HFFc6 (cell line): ENCODE data around the gene VSIG1. TPM values are rescaled to one million over a fixed set of nuclear protein-coding genes. Genes with fewer than 3 reads are reported as not detected.

ENCODE experiments used
- DNase-seq: peaks from one replicate; pipeline ENCODE4 v3.0.0-alpha.2; 2018
- H3K27ac Mint-ChIP-seq: 2 replicates; pipeline ENCODE4 v1.8.0; 2020; ENCODE audit warnings: mild to moderate bottlenecking, mixed read lengths
- H3K27me3 Mint-ChIP-seq: 2 replicates; pipeline ENCODE4 v1.8.0; 2021; ENCODE audit warnings: mild to moderate bottlenecking, moderate library complexity, mixed read lengths; ENCODE audit not compliant: insufficient read depth
- H3K36me3 Mint-ChIP-seq: 2 replicates; pipeline ENCODE4 v1.8.0; 2021; ENCODE audit warnings: low read depth, mixed read lengths
- H3K4me1 Mint-ChIP-seq: 2 replicates; pipeline ENCODE4 v1.8.0; 2020; ENCODE audit warnings: low read depth, mixed read lengths
- H3K4me3 Mint-ChIP-seq: 2 replicates; pipeline ENCODE4 v1.8.0; 2020; ENCODE audit warnings: mild to moderate bottlenecking, moderate library complexity, mixed read lengths
- H3K9me3 Mint-ChIP-seq: 2 replicates; pipeline ENCODE4 v1.8.0; 2020; ENCODE audit warnings: mild to moderate bottlenecking, mixed read lengths
- total RNA-seq, 6 experiments: library from RNA; stranded (reverse); fragmentation: NEBNext Ultra II Directional; extraction: Animal tissue kit (Norgen Biotek cat#: 25700); gene quantifications; 2 replicates in 1 of 6; 3 replicates in 5 of 6; pipeline ENCODE4 v1.2.3, GENCODE V29; 2021
- TF ChIP-seq, protein P1 (sequence below): fragments of 200-600 bp; sonication (generic); IDR thresholded peaks from 2 replicates; pipeline ENCODE4 v1.5.0; 2021; ENCODE audit warnings: antibody characterized with exemption, mild to moderate bottlenecking

The VSIG1 gene
- total RNA-seq, 6 experiments from 2014 or later = not detected

- Mint-ChIP-seq H3K4me1 (no peaks in the 10 kb centered on the region), H3K36me3 (no peaks in the 10 kb centered on the region), H3K4me3 (no peak overlapping the region)
Measured at GRCh38 chrX:108081110-108081509, 36.2 kb downstream of the VSIG1 start.

DNA sequence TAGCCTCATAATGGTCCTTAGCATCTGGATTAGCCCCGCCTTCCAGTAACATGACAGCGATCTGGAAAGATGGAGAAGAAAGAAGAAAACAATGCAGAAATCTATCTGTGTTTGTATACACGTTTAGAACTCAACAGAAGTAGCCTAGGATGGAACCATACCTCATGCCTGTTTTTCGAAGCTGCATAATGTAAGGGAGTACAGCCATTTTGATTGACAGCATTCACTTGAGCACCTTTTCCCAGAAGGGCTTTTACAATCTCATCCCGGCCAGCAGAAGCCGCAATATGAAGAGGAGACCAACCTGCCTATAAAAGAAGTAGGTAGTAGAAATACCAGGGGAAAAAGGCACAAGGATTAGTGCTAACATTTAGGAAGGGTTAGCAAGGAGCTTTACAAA lies 42.9 kb downstream of the VSIG1 start:
- H3K4me3 Mint-ChIP-seq = no peak overlapping the region; the same call in 1 of the 2 replicates
- no peak overlapping the region for H3K27ac Mint-ChIP-seq
- no peaks in the 10 kb centered on the region; the same call in 1 of the 2 replicates for H3K36me3 Mint-ChIP-seq
- no peaks in the 10 kb centered on the region for H3K27me3 Mint-ChIP-seq
- H3K9me3 Mint-ChIP-seq = no peaks in the 10 kb centered on the region
- no peak for DNase-seq
- TF ChIP-seq, protein P1, sequence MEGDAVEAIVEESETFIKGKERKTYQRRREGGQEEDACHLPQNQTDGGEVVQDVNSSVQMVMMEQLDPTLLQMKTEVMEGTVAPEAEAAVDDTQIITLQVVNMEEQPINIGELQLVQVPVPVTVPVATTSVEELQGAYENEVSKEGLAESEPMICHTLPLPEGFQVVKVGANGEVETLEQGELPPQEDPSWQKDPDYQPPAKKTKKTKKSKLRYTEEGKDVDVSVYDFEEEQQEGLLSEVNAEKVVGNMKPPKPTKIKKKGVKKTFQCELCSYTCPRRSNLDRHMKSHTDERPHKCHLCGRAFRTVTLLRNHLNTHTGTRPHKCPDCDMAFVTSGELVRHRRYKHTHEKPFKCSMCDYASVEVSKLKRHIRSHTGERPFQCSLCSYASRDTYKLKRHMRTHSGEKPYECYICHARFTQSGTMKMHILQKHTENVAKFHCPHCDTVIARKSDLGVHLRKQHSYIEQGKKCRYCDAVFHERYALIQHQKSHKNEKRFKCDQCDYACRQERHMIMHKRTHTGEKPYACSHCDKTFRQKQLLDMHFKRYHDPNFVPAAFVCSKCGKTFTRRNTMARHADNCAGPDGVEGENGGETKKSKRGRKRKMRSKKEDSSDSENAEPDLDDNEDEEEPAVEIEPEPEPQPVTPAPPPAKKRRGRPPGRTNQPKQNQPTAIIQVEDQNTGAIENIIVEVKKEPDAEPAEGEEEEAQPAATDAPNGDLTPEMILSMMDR = no peak
- H3K4me1 Mint-ChIP-seq = peaks cover 10% of the 10 kb centered on the region; the same call in 1 of the 2 replicates

More at GRCh38 chrX:108081110-108081509, 36.2 kb downstream of the VSIG1 start:
- TF ChIP-seq, protein P1 = no peak
- Mint-ChIP-seq H3K27ac (no peak overlapping the region), H3K27me3 (no peaks in the 10 kb centered on the region), H3K9me3 (no peaks in the 10 kb centered on the region)
- no peak for DNase-seq

DNA sequence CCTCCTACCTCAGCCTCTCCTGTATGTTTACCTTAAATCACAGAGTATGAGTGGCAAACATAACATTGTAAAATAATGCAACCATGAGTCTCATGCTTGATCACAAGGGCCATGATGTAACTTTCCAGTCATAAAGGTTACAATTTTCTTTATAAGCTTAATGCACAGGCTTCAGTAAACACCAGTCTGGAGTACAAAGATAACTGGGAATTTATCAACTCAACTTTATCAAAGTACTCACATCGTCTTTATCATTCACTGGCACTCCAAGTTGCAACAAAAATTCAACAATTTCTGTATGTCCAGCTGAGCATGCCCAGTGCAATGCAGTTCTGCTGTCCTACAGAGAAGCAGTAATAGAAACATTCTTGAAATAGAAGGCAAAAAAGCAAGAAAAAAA lies 43.6 kb downstream of the VSIG1 start:
- Mint-ChIP-seq H3K36me3 (no peaks in the 10 kb centered on the region; the same call in 1 of the 2 replicates), H3K9me3 (no peaks in the 10 kb centered on the region), H3K4me1 (peaks cover 10% of the 10 kb centered on the region; the same call in 1 of the 2 replicates), H3K27ac (no peak overlapping the region; the same call in 1 of the 2 replicates), H3K27me3 (no peaks in the 10 kb centered on the region), H3K4me3 (no peak overlapping the region)
- TF ChIP-seq, protein P1 = no peak
- no peak for DNase-seq

DNA sequence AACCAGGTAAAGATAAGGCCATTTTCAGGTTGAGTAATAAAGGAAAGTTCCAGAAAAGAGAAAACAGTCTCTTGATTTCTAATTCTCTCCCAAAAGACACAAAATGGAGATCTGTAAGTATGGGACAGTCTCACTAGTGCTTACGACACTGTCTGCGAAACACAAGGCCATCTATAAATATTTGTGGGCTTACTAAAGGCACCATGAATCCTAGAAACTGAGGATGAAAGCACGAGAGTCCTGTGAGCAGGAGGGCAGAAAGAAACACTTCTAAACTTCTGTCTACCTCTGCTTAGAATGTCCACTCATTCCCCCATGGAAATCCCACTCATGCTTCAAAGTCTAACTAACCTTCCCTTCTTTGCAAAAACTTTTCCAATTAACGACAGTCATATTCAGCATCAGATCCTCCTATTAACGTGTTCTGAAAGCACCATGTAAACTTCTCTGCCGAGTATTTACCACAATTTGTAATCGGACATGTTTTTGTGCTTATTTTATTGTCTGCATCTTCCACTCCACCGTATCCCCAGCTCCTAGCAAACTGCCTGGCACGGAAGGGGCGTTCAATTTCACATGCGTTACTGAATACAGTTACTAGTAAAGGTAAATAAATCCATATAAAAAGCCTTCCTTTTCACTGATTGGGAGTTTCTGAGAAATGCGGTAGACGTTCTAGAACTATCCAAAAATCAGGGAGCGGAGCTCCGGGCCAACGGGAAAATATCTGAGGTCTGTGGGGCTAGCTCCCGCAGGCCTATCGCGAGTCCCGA lies 45.8 kb downstream of the VSIG1 start:
- no peaks in the 10 kb centered on the region for H3K27me3 Mint-ChIP-seq
- no peaks in the 10 kb centered on the region; the same call in 1 of the 2 replicates for H3K36me3 Mint-ChIP-seq
- H3K27ac Mint-ChIP-seq = no peak overlapping the region
- H3K4me1 Mint-ChIP-seq = peaks cover 19% of the 10 kb centered on the region
- TF ChIP-seq, protein P1 = no peak
- DNase-seq = peak; percentile 61
- H3K9me3 Mint-ChIP-seq = no peaks in the 10 kb centered on the region
- no peak overlapping the region for H3K4me3 Mint-ChIP-seq

DNA sequence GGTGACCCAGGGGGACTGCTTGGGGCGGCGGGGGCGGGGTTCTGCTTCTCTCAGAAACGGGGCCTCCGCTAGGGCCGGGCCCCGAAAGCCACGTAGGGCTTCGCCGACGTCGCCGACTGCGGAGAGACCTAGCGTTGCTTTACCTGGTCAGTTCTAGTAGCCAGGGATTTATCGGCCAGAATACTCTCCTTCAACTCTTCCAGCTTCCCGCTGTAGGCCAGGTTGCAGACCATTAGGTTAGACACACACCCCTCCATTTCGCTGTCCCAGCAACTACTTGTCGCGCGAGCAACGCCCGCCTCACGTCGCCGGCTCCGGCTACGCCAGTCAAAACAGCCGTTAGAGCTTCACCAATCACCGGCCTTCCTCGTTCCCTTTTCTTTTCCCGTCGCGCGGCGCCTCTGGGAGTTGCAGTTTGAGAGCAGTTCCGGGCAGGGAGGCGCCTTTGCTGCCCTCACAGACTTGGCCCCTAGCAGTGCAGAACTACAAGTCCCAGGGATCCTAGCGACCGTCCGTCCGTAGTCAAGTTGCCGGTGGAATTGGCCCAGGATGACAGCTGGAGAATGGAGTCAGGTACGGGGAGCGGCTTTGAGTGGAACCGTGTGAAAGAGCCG lies 46.5 kb downstream of the VSIG1 start, which contains the start of the genes ATG4A and PSMD10:
Gene ATG4A (plus strand): TSS at position 515 of the 614 bp plus-strand sequence. CDS start 49 bp downstream, at position 564.
Gene PSMD10 (minus strand): TSS at position 279 of the 614 bp plus-strand sequence. CDS start 22 bp downstream, at position 257.
- peak; percentile 95 for DNase-seq
- Mint-ChIP-seq H3K9me3 (no peaks in the 10 kb centered on the region), H3K27ac (no peak within 1 kb of the TSS), H3K36me3 (no peaks in the 10 kb centered on the region; the same call in 1 of the 2 replicates), H3K27me3 (no peaks in the 10 kb centered on the region), H3K4me1 (peaks cover 19% of the 10 kb centered on the region), H3K4me3 (no peak within 1 kb of the TSS)
- TF ChIP-seq, protein P1 = no peak
